ENCODE measurements around the gene KCTD3. TPM values are rescaled to one million over a fixed set of nuclear protein-coding genes. Genes with fewer than 3 reads are reported as not detected.

Gene KCTD3
- total RNA-seq, 1 donor from 2014 or later, result 16.9 TPM

- H3K36me3 ChIP-seq (ENCODE audit: control insufficient read depth, insufficient read depth, low read length), result no peaks in the 10 kb centered on the region
- TF ChIP-seq CTCF (IDR thresholded peaks at IDR 0.05; ENCODE audit: insufficient read depth, low read length, poor library complexity, severe bottlenecking), result no peak
- no peaks in the 10 kb centered on the region for H3K27me3 ChIP-seq (ENCODE audit: control insufficient read depth, insufficient read depth, low read length)
- no peak overlapping the region for H3K4me3 ChIP-seq (ENCODE audit: low read depth, low read length)
- no peak for DNase-seq (ENCODE audit: low read depth)
Measured at GRCh38 chr1:215645182-215645581, 78.1 kb downstream of the KCTD3 start.

- DNase-seq (ENCODE audit: low read depth), result no peak
- TF ChIP-seq CTCF (IDR thresholded peaks at IDR 0.05; ENCODE audit: insufficient read depth, low read length, poor library complexity, severe bottlenecking), result no peak
- H3K27me3 ChIP-seq (ENCODE audit: control insufficient read depth, insufficient read depth, low read length), result no peaks in the 10 kb centered on the region
- H3K36me3 ChIP-seq (ENCODE audit: control insufficient read depth, insufficient read depth, low read length), result no peaks in the 10 kb centered on the region
- H3K4me3 ChIP-seq (ENCODE audit: low read depth, low read length), result no peak overlapping the region
Measured at GRCh38 chr1:215645861-215646260, 78.8 kb downstream of the KCTD3 start.

GRCh38 chr1:215647738-215648137 is 80.6 kb downstream of the KCTD3 start:
- Histone ChIP-seq H3K36me3 (ENCODE audit: control insufficient read depth, insufficient read depth, low read length) (no peaks in the 10 kb centered on the region), H3K27me3 (ENCODE audit: control insufficient read depth, insufficient read depth, low read length) (no peaks in the 10 kb centered on the region), H3K4me3 (ENCODE audit: low read depth, low read length) (no peak overlapping the region)
- TF ChIP-seq CTCF (IDR thresholded peaks at IDR 0.05; ENCODE audit: insufficient read depth, low read length, poor library complexity, severe bottlenecking), result no peak
- DNase-seq (ENCODE audit: low read depth), result no peak

- H3K36me3 ChIP-seq (ENCODE audit: control insufficient read depth, insufficient read depth, low read length), result no peaks in the 10 kb centered on the region
- no peaks in the 10 kb centered on the region for H3K27me3 ChIP-seq (ENCODE audit: control insufficient read depth, insufficient read depth, low read length)
- H3K4me3 ChIP-seq (ENCODE audit: low read depth, low read length), result no peak overlapping the region
- no peak for DNase-seq (ENCODE audit: low read depth)
- no peak for TF ChIP-seq CTCF (IDR thresholded peaks at IDR 0.05; ENCODE audit: insufficient read depth, low read length, poor library complexity, severe bottlenecking)
Measured at GRCh38 chr1:215648957-215649356, 81.9 kb downstream of the KCTD3 start.

GRCh38 chr1:215650446-215651149 is 83.5 kb downstream of the KCTD3 start:
- H3K4me3 ChIP-seq (ENCODE audit: low read depth, low read length), result no peak overlapping the region
- TF ChIP-seq CTCF (IDR thresholded peaks at IDR 0.05; ENCODE audit: insufficient read depth, low read length, poor library complexity, severe bottlenecking), result no peak
- no peak for DNase-seq (ENCODE audit: low read depth)
- H3K27me3 ChIP-seq (ENCODE audit: control insufficient read depth, insufficient read depth, low read length), result no peaks in the 10 kb centered on the region
- no peaks in the 10 kb centered on the region for H3K36me3 ChIP-seq (ENCODE audit: control insufficient read depth, insufficient read depth, low read length)

- H3K36me3 ChIP-seq (ENCODE audit: control insufficient read depth, insufficient read depth, low read length), result no peaks in the 10 kb centered on the region
- no peak for TF ChIP-seq CTCF (IDR thresholded peaks at IDR 0.05; ENCODE audit: insufficient read depth, low read length, poor library complexity, severe bottlenecking)
Measured at GRCh38 chr1:215651867-215652266, 84.8 kb downstream of the KCTD3 start.

More at GRCh38 chr1:215651867-215652266, 84.8 kb downstream of the KCTD3 start:
- Histone ChIP-seq H3K4me3 (ENCODE audit: low read depth, low read length) (no peak overlapping the region), H3K27me3 (ENCODE audit: control insufficient read depth, insufficient read depth, low read length) (no peaks in the 10 kb centered on the region)
- DNase-seq (ENCODE audit: low read depth), result no peak
